ENCODE data around the gene ZNF219.

The ZNF219 gene

GRCh38 chr14:21069388-21070082 is 28.9 kb downstream of the ZNF219 start:
- TF ChIP-seq, protein P1, sequence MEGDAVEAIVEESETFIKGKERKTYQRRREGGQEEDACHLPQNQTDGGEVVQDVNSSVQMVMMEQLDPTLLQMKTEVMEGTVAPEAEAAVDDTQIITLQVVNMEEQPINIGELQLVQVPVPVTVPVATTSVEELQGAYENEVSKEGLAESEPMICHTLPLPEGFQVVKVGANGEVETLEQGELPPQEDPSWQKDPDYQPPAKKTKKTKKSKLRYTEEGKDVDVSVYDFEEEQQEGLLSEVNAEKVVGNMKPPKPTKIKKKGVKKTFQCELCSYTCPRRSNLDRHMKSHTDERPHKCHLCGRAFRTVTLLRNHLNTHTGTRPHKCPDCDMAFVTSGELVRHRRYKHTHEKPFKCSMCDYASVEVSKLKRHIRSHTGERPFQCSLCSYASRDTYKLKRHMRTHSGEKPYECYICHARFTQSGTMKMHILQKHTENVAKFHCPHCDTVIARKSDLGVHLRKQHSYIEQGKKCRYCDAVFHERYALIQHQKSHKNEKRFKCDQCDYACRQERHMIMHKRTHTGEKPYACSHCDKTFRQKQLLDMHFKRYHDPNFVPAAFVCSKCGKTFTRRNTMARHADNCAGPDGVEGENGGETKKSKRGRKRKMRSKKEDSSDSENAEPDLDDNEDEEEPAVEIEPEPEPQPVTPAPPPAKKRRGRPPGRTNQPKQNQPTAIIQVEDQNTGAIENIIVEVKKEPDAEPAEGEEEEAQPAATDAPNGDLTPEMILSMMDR (conservative IDR thresholded peaks at IDR 0.05; ENCODE audit: low read depth, low read length) = no peak
- no peak for DNase-seq (ENCODE audit: low read depth)
- peak overlapping the region; percentile 78 for H3K4me3 ChIP-seq (ENCODE audit: low read length)

- H3K4me3 ChIP-seq (ENCODE audit: low read length) = peak overlapping the region; percentile 78
- DNase-seq (ENCODE audit: low read depth) = no peak
- TF ChIP-seq, protein P1 (conservative IDR thresholded peaks at IDR 0.05; ENCODE audit: low read depth, low read length) = peak; percentile 72
These were observed 29.7 kb downstream of the ZNF219 start for GRCh38 chr14:21068521-21069387.

GRCh38 chr14:21066882-21067502 is 31.5 kb downstream of the ZNF219 start:
- H3K4me3 ChIP-seq (ENCODE audit: low read length) = no peak overlapping the region
- DNase-seq (ENCODE audit: low read depth) = no peak
- TF ChIP-seq, protein P1 (conservative IDR thresholded peaks at IDR 0.05; ENCODE audit: low read depth, low read length) = peak; percentile 28

DNA sequence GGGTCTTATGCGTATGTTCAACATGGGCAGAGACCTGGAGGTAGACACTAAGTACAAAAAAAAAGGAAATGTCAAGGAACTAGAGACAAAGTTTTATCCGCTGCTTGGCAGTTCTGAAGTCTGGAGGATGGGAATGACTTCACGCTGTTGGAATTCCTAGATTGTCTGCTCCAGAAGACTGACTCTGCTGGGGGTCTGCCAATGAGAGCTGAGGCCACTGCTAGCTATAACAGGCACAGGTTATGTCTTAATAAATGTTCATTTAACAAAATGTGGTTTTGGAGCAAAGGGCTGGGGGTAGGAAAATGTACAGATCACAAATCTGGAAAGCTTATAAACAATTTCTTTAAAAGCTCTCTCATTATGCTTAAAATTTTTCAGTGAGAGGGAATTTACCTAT is 35.0 kb downstream of the ZNF219 start:
- DNase-seq (ENCODE audit: low read depth) = no peak
- TF ChIP-seq, protein P1 (conservative IDR thresholded peaks at IDR 0.05; ENCODE audit: low read depth, low read length) = no peak
- H3K4me3 ChIP-seq (ENCODE audit: low read length) = no peak overlapping the region

GRCh38 chr14:21061347-21061668 is 37.1 kb downstream of the ZNF219 start:
- no peak for DNase-seq (ENCODE audit: low read depth)
- TF ChIP-seq, protein P1 (conservative IDR thresholded peaks at IDR 0.05; ENCODE audit: low read depth, low read length) = no peak
- H3K4me3 ChIP-seq (ENCODE audit: low read length) = no peak overlapping the region

GRCh38 chr14:21060614-21061346 is 37.7 kb downstream of the ZNF219 start:
- H3K4me3 ChIP-seq (ENCODE audit: low read length) = no peak overlapping the region
- TF ChIP-seq, protein P1 (conservative IDR thresholded peaks at IDR 0.05; ENCODE audit: low read depth, low read length) = no peak
- DNase-seq (ENCODE audit: low read depth) = no peak

Measured in retinal pigment epithelial cell (primary cell).